ENCODE results near the gene SLC30A3. TPM values are rescaled to one million over a fixed set of nuclear protein-coding genes. Genes with fewer than 3 reads are reported as not detected.
"Not testable (repeated sequence)": the region's sequence is repeated elsewhere in the genome, so short reads cannot be mapped to it uniquely, and the experiment has no call there.

SLC30A3 gene
- total RNA-seq, 1 donor from 2014 or later = not detected

DNA sequence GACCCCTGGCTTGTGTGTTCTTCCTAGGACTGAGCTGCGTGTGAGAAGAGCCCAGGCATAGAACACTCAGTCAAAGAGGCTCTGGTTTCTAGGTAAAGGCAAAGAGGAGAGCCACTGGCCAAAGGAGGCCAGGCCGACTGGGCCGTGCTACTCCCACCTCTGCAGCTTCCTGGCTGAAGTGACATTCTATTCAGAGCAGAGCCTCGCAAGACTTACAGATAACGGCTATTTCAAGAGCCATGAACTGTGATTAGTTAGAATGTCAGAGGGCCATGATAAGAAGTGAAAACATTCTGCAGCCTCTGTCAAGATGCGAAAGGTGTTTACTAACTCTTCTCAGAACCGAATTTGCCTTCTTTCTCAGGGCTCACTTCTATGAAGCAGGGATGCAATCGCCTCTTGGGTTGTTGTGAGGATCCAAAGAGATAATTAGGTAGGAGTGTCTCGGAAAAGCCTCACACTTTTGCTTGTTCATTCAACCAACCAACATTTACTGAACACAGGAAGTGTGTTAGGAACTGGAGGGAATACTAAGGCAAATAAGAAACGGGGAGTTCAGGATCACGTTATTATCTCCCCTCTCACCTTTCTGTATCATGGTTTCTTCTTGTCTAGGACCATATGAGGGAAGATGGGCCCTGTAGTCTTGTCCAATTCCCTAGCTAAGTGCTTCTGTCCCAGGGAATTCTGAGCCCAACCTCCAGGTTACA, 8.9 kb upstream of the SLC30A3 start:
- no peaks in the 10 kb centered on the region for H3K9me3 Mint-ChIP-seq (ENCODE audit: unreplicated experiment)
- no peak overlapping the region for H3K27ac Mint-ChIP-seq (ENCODE audit: unreplicated experiment)
- H3K4me1 Mint-ChIP-seq (ENCODE audit: unreplicated experiment) = no peaks in the 10 kb centered on the region
- TF ChIP-seq, protein P1, sequence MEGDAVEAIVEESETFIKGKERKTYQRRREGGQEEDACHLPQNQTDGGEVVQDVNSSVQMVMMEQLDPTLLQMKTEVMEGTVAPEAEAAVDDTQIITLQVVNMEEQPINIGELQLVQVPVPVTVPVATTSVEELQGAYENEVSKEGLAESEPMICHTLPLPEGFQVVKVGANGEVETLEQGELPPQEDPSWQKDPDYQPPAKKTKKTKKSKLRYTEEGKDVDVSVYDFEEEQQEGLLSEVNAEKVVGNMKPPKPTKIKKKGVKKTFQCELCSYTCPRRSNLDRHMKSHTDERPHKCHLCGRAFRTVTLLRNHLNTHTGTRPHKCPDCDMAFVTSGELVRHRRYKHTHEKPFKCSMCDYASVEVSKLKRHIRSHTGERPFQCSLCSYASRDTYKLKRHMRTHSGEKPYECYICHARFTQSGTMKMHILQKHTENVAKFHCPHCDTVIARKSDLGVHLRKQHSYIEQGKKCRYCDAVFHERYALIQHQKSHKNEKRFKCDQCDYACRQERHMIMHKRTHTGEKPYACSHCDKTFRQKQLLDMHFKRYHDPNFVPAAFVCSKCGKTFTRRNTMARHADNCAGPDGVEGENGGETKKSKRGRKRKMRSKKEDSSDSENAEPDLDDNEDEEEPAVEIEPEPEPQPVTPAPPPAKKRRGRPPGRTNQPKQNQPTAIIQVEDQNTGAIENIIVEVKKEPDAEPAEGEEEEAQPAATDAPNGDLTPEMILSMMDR (IDR thresholded peaks at IDR 0.05) = no peak
- DNase-seq (ENCODE audit: extremely low spot score, unreplicated experiment) = no peak
- no peaks in the 10 kb centered on the region for H3K36me3 Mint-ChIP-seq (ENCODE audit: unreplicated experiment)
- H3K4me3 Mint-ChIP-seq (ENCODE audit: unreplicated experiment) = no peak overlapping the region
- peaks cover 50% of the 10 kb centered on the region for H3K27me3 Mint-ChIP-seq (ENCODE audit: unreplicated experiment)

DNA sequence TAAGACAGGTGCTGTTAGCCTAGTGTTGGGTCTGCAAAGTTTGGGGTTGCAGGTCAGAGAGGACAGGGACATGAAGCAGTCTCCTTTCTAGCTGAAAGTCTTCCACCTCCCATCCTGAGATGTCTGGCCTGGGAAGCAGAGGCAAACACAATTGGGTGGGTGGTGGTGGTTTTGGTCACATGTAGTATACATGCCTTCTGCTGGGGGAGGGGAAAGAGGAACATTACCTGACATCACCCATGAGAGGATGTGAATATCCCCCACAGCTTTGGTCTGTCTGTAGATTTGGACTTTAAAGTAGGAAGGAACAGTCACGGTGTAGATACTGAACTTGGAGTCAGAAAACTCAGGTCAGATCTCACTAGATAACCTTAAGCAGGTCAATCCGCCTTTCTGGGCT, 7.8 kb upstream of the SLC30A3 start:
- no peak for DNase-seq (ENCODE audit: extremely low spot score, unreplicated experiment)
- Mint-ChIP-seq H3K4me3 (ENCODE audit: unreplicated experiment) (no peak overlapping the region), H3K27ac (ENCODE audit: unreplicated experiment) (no peak overlapping the region), H3K4me1 (ENCODE audit: unreplicated experiment) (no peaks in the 10 kb centered on the region), H3K9me3 (ENCODE audit: unreplicated experiment) (no peaks in the 10 kb centered on the region), H3K27me3 (ENCODE audit: unreplicated experiment) (peaks cover 39% of the 10 kb centered on the region), H3K36me3 (ENCODE audit: unreplicated experiment) (no peaks in the 10 kb centered on the region)
- TF ChIP-seq, protein P1 (IDR thresholded peaks at IDR 0.05) = no peak

DNA sequence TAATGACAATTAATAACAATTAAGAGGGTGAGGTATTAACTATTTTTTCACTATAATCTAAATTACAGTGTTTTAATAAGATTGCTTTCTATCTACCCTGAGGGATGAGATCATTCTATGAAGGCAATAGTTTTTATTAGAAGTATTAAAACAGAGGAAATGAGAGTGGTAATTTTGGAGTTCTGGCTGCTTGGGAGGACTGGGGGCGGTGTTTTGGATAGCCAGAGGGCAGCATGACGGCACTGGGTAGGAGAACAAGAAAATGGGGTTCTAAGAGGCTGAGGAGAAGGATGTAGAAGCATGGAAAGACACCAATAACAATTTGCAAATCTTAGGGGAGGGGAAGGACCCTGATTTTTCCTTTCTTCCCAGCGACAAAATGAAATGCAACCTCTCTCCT, 7.3 kb upstream of the SLC30A3 start:
- H3K27ac Mint-ChIP-seq (ENCODE audit: unreplicated experiment) = no peak overlapping the region
- H3K4me1 Mint-ChIP-seq (ENCODE audit: unreplicated experiment) = no peaks in the 10 kb centered on the region
- H3K4me3 Mint-ChIP-seq (ENCODE audit: unreplicated experiment) = no peak overlapping the region
- peaks cover 39% of the 10 kb centered on the region for H3K27me3 Mint-ChIP-seq (ENCODE audit: unreplicated experiment)
- TF ChIP-seq, protein P1 (IDR thresholded peaks at IDR 0.05) = no peak
- no peak for DNase-seq (ENCODE audit: extremely low spot score, unreplicated experiment)
- no peaks in the 10 kb centered on the region for H3K9me3 Mint-ChIP-seq (ENCODE audit: unreplicated experiment)
- H3K36me3 Mint-ChIP-seq (ENCODE audit: unreplicated experiment) = no peaks in the 10 kb centered on the region

DNA sequence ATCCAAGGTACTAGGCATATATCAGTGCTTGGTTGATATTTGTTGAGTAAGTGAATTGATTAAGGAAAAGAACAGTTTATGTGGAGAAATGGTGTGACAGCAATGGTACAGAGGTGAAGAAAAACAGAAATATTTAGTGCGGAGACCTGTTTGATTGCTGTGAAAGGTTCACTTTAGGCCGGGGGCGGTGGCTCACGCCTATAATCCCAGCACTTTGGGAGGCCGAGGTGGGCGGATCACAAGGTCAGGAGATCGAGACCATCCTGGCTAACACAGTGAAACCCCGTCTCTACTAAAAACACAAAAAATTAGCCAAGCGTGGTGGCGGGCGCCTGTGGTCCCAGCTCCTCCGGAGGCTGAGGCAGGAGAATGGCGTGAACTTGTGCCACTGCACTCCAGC, 5.4 kb upstream of the SLC30A3 start:
- Mint-ChIP-seq H3K4me1 (ENCODE audit: unreplicated experiment) (peaks cover 14% of the 10 kb centered on the region), H3K27me3 (ENCODE audit: unreplicated experiment) (peaks cover 39% of the 10 kb centered on the region)
- H3K36me3 Mint-ChIP-seq (ENCODE audit: unreplicated experiment); H3K4me3 Mint-ChIP-seq (ENCODE audit: unreplicated experiment); H3K9me3 Mint-ChIP-seq (ENCODE audit: unreplicated experiment); H3K27ac Mint-ChIP-seq (ENCODE audit: unreplicated experiment); DNase-seq (ENCODE audit: extremely low spot score, unreplicated experiment): not testable (repeated sequence)

DNA sequence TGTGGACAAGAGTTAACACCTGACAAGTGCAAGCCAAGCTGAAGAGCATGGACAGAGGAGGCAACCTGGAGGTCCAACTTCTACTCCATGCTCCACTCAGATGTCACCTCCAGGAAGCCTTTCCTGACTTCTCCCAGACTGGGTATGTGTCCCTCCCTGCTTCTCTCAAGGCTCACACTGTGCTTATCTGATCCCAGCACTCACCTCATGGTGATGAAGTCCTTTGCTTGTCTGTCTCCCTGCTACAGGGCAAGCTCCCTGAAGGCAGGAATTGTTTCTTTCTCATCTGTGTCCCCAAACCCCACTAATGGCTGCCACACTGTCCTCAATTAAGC, 2.7 kb upstream of the SLC30A3 start:
- Mint-ChIP-seq H3K36me3 (ENCODE audit: unreplicated experiment) (no peaks in the 10 kb centered on the region), H3K27me3 (ENCODE audit: unreplicated experiment) (peaks cover 42% of the 10 kb centered on the region), H3K4me3 (ENCODE audit: unreplicated experiment) (peak overlapping the region; percentile 15), H3K9me3 (ENCODE audit: unreplicated experiment) (no peaks in the 10 kb centered on the region), H3K4me1 (ENCODE audit: unreplicated experiment) (peaks cover 25% of the 10 kb centered on the region), H3K27ac (ENCODE audit: unreplicated experiment) (no peak overlapping the region)
- no peak for DNase-seq (ENCODE audit: extremely low spot score, unreplicated experiment)
- TF ChIP-seq, protein P1 (IDR thresholded peaks at IDR 0.05) = no peak

Data from osteocyte (in vitro differentiated cells).